HG03571 (cell line): ENCODE results near the gene PTCSC3.

ENCODE experiments used
- ATAC-seq: cut with Tn5 transposase; IDR thresholded peaks from one replicate; pipeline ENCODE4 v1.9.1; 2021; ENCODE audit not compliant: unreplicated experiment

Gene PTCSC3

DNA sequence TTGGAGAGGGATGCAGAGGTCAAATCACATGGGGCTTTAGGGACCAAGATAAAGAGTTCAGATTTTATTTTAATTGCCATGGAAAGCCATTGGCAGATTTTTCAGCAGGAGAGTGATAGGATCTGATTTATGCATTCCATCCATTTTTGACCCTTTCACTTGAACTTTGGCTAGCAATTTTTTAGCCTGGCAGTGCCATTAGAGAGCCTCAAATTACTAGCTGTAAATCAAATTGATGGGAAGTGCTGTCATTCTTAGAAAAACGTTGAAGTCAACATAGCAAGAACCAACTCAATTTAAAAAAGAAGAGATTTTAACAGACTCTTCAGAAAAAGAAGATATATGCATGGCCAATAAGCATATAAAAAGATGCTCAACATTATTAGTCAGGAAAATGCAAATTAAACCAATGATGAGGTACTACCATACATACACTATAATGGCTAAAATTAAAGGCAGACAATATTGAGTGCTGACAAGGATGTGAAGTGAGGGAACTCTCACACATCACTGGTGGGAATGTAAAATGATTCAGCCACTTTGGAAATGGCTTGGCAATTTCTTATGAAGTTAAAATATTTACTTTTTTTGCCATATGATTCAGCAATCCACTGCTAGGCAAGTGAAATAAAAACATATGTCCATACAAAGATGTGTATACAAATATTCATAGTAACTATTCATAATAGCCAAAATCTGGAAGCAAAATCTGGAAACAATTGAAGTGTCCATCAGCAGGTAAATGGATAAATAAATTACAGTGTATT, 89.7 kb downstream of the PTCSC3 start:
- ATAC-seq: no peak

DNA sequence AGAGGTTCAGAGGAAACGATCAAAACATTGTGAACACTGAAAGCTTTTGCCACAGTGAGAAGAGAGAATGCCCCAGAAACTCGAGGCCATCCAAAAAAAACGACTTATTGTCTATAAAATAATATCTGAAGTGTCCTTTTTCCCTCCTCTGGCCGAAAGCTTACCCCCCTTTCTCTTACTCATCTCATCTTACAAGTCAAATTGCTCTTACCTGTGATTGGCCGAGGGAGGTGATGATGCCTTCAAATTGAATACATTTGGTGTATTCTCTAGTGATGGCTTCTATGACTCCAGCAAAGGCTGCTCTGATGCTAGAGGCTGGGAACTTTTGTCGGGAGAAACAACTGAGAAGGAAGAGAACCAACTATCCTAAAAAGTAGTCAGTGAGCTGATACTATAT, 90.7 kb downstream of the PTCSC3 start:
- no peak for ATAC-seq
